HepG2 (cell line): ENCODE results near the gene ARHGAP30.

ENCODE experiments used
- EP300 ChIP-seq, 3 experiments: sonication (generic) in 1 of 3; formaldehyde crosslinking in 1 of 3; IDR thresholded peaks; 2 replicates each; pipeline versions ENCODE4 v1.5.1 to v1.6.1; 2011 to 2020; ENCODE audit warnings: low read depth in 2 of 3, low read length in 2 of 3, borderline replicate concordance in 1 of 3, improper control_type of control experiment in 1 of 3, mild to moderate bottlenecking in 1 of 3, missing genetic modification reagents in 1 of 3, moderate library complexity in 1 of 3
- HNRNPK ChIP-seq: fragments of 200-400 bp; formaldehyde crosslinking; IDR thresholded peaks from 2 replicates; pipeline ENCODE4 v1.6.1; 2018; ENCODE audit warnings: low read length, low read depth, moderate library complexity, mild to moderate bottlenecking; ENCODE audit not compliant: poor library complexity, severe bottlenecking
- ZNF143 ChIP-seq: sonication (generic); formaldehyde crosslinking; IDR thresholded peaks from 2 replicates; pipeline ENCODE4 v1.4.0; 2020; ENCODE audit warnings: missing genetic modification reagents
- TF ChIP-seq, protein P1 (sequence below): sonication (generic); formaldehyde crosslinking; IDR thresholded peaks from 2 replicates; pipeline ENCODE4 v1.9.0; 2021; ENCODE audit warnings: missing genetic modification reagents, borderline replicate concordance
- TF ChIP-seq, protein P2 (sequence below): sonication (generic); formaldehyde crosslinking; IDR thresholded peaks from 2 replicates; pipeline ENCODE4 v1.5.0; 2020; ENCODE audit warnings: mild to moderate bottlenecking, missing genetic modification reagents, moderate library complexity

DNA sequence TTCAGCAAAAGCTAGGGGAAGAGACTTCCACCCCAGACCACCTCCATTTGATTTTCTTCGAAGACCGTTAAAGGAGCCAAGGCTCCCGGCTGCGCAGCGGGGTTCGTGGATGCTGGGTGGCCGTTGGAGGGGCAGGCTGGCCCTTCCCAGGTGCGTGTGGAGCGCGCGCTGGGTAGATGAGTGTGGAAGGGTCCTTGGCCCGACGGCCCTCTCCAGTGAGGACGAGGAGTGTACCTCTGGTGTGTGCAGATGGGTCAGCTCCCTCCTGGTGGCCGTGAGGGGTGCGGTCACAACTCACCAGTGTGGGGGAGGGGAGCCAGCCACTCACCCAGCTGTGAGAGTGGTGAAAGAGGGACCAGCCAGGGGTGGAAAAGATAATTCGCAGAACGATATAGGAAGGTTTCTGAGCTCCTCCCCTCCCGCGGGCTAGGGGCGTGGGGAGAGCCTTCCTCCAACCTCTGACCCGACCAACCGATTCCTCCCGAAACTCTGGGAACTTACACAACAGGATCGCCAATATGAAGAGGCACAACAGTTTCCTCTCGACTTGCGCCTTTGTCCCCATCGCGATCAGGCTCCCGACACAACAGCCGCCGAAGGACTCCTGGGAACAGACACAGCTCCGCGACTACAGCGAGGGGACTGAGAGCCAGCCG is 49.1 kb downstream of the ARHGAP30 start, which contains the start of gene F11R:
- TF ChIP-seq HNRNPK (no peak), EP300 (IDR thresholded peaks at IDR 0.05; ENCODE audit: low read depth in 2 of 2, low read length in 2 of 2) (no peak), EP300 (CRISPR knock-in tag; IDR thresholded peaks at IDR 0.05; ENCODE audit: borderline replicate concordance) (no peak), ZNF143 (no peak; the same call in 1 of the 2 replicates)
- TF ChIP-seq, protein P1, sequence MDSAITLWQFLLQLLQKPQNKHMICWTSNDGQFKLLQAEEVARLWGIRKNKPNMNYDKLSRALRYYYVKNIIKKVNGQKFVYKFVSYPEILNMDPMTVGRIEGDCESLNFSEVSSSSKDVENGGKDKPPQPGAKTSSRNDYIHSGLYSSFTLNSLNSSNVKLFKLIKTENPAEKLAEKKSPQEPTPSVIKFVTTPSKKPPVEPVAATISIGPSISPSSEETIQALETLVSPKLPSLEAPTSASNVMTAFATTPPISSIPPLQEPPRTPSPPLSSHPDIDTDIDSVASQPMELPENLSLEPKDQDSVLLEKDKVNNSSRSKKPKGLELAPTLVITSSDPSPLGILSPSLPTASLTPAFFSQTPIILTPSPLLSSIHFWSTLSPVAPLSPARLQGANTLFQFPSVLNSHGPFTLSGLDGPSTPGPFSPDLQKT (CRISPR knock-in tag) = no peak
- TF ChIP-seq, protein P2, sequence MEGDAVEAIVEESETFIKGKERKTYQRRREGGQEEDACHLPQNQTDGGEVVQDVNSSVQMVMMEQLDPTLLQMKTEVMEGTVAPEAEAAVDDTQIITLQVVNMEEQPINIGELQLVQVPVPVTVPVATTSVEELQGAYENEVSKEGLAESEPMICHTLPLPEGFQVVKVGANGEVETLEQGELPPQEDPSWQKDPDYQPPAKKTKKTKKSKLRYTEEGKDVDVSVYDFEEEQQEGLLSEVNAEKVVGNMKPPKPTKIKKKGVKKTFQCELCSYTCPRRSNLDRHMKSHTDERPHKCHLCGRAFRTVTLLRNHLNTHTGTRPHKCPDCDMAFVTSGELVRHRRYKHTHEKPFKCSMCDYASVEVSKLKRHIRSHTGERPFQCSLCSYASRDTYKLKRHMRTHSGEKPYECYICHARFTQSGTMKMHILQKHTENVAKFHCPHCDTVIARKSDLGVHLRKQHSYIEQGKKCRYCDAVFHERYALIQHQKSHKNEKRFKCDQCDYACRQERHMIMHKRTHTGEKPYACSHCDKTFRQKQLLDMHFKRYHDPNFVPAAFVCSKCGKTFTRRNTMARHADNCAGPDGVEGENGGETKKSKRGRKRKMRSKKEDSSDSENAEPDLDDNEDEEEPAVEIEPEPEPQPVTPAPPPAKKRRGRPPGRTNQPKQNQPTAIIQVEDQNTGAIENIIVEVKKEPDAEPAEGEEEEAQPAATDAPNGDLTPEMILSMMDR = peak; percentile 48
